HG02588 (cell line): ENCODE data around the gene AFF1.

Source experiments
- ATAC-seq: cut with Tn5 transposase; IDR thresholded peaks from one replicate; pipeline ENCODE4 v1.9.1; 2021; ENCODE audit warnings: mild to moderate bottlenecking, moderate library complexity; ENCODE audit not compliant: unreplicated experiment

The AFF1 gene

GRCh38 chr4:86934771-86935565 is at the start of gene AFF1:
AFF1 (plus strand) TSS chr4:86935011; CDS start chr4:86948534, 13,523 bp downstream.
- peak; percentile 48 for ATAC-seq

- no peak for ATAC-seq
Observed at GRCh38 chr4:86890790-86891189, 44.0 kb upstream of the AFF1 start.

- peak; percentile 53 for ATAC-seq
Observed at GRCh38 chr4:86891762-86892635, 42.8 kb upstream of the AFF1 start, which contains the start of gene C4orf36. C4orf36 (minus strand) TSS chr4:86892422; CDS start chr4:86891520, 902 bp downstream.

GRCh38 chr4:86892636-86892960 is 42.2 kb upstream of the AFF1 start:
- no peak for ATAC-seq

GRCh38 chr4:86893136-86893535 is 41.7 kb upstream of the AFF1 start:
- no peak for ATAC-seq

- ATAC-seq: no peak
Observed at GRCh38 chr4:86894455-86894854, 40.4 kb upstream of the AFF1 start.

- ATAC-seq: peak; percentile 46
Observed at GRCh38 chr4:86895692-86896488, 38.9 kb upstream of the AFF1 start.

- ATAC-seq: no peak
Observed at GRCh38 chr4:86896596-86896995, 38.2 kb upstream of the AFF1 start.

- ATAC-seq: no peak
Observed at GRCh38 chr4:86898562-86898961, 36.2 kb upstream of the AFF1 start.

- no peak for ATAC-seq
Observed at GRCh38 chr4:86901864-86902263, 32.9 kb upstream of the AFF1 start.

- ATAC-seq: no peak
Observed at GRCh38 chr4:86908251-86908657, 26.6 kb upstream of the AFF1 start.

- ATAC-seq: no peak
Observed at GRCh38 chr4:86909546-86910295, 25.1 kb upstream of the AFF1 start.

GRCh38 chr4:86910369-86910768 is 24.4 kb upstream of the AFF1 start:
- ATAC-seq: no peak

GRCh38 chr4:86910820-86911684 is 23.8 kb upstream of the AFF1 start:
- no peak for ATAC-seq

GRCh38 chr4:86916392-86916791 is 18.4 kb upstream of the AFF1 start:
- ATAC-seq: no peak

- ATAC-seq: no peak
Observed at GRCh38 chr4:86917212-86918039, 17.4 kb upstream of the AFF1 start.

GRCh38 chr4:86918539-86919072 is 16.2 kb upstream of the AFF1 start:
- no peak for ATAC-seq

- ATAC-seq: no peak
Observed at GRCh38 chr4:86919561-86920223, 15.1 kb upstream of the AFF1 start.
